HG02852 (cell line): ENCODE results near the gene DMXL1.
A peak's percentile ranks its signal among the peaks of the same experiment; 100 is the strongest.

Experiments used
- ATAC-seq: cut with Tn5 transposase; IDR thresholded peaks from one replicate; pipeline ENCODE4 v1.9.1; 2021; ENCODE audit warnings: mild to moderate bottlenecking, moderate library complexity; ENCODE audit not compliant: unreplicated experiment

Gene DMXL1

GRCh38 chr5:119268387-119269060 lies 197.6 kb downstream of the DMXL1 start:
- peak; percentile 86 for ATAC-seq

- peak; percentile 4 for ATAC-seq
Measured at GRCh38 chr5:119269061-119269944, 198.4 kb downstream of the DMXL1 start.

- ATAC-seq, result no peak
Measured at GRCh38 chr5:119270121-119270565, 199.3 kb downstream of the DMXL1 start.

GRCh38 chr5:119270960-119271757 lies 200.3 kb downstream of the DMXL1 start:
- ATAC-seq, result no peak

GRCh38 chr5:119271758-119272730 lies 201.2 kb downstream of the DMXL1 start:
- no peak for ATAC-seq

- no peak for ATAC-seq
Measured at GRCh38 chr5:119273391-119273839, 202.5 kb downstream of the DMXL1 start.

- no peak for ATAC-seq
Measured at GRCh38 chr5:119274030-119274766, 203.3 kb downstream of the DMXL1 start.

- peak; percentile 40 for ATAC-seq
Measured at GRCh38 chr5:119274767-119275130, 203.9 kb downstream of the DMXL1 start.

- ATAC-seq, result peak; percentile 12
Measured at GRCh38 chr5:119275146-119275545, 204.3 kb downstream of the DMXL1 start.

GRCh38 chr5:119275601-119276173 lies 204.8 kb downstream of the DMXL1 start:
- peak; percentile 67 for ATAC-seq

- peak; percentile 34 for ATAC-seq
Measured at GRCh38 chr5:119276978-119277377, 206.1 kb downstream of the DMXL1 start.

GRCh38 chr5:119279093-119279492 lies 208.2 kb downstream of the DMXL1 start:
- ATAC-seq, result no peak

GRCh38 chr5:119280380-119280779 lies 209.5 kb downstream of the DMXL1 start:
- no peak for ATAC-seq

GRCh38 chr5:119282628-119283027 lies 211.7 kb downstream of the DMXL1 start:
- ATAC-seq, result no peak

- ATAC-seq, result no peak
Measured at GRCh38 chr5:119284031-119284430, 213.1 kb downstream of the DMXL1 start.

- ATAC-seq, result no peak
Measured at GRCh38 chr5:119285070-119285916, 214.4 kb downstream of the DMXL1 start.

- ATAC-seq, result no peak
Measured at GRCh38 chr5:119286511-119287488, 215.9 kb downstream of the DMXL1 start.
